GM20000 (cell line): Measurements from ENCODE around the gene CLSTN2.

Experiments used
- DNase-seq: peaks from one replicate; pipeline ENCODE4 v3.0.0; 2012; ENCODE audit warnings: low spot score
- TF ChIP-seq, protein P1 (sequence below): IDR thresholded peaks from 2 replicates; pipeline ENCODE4 v1.5.1; 2012; ENCODE audit warnings: mild to moderate bottlenecking, control low read depth; ENCODE audit errors: extremely low read depth, missing control alignments

Gene CLSTN2

GRCh38 chr3:140113996-140114788 lies 179.2 kb downstream of the CLSTN2 start:
- no peak for DNase-seq
- TF ChIP-seq, protein P1, sequence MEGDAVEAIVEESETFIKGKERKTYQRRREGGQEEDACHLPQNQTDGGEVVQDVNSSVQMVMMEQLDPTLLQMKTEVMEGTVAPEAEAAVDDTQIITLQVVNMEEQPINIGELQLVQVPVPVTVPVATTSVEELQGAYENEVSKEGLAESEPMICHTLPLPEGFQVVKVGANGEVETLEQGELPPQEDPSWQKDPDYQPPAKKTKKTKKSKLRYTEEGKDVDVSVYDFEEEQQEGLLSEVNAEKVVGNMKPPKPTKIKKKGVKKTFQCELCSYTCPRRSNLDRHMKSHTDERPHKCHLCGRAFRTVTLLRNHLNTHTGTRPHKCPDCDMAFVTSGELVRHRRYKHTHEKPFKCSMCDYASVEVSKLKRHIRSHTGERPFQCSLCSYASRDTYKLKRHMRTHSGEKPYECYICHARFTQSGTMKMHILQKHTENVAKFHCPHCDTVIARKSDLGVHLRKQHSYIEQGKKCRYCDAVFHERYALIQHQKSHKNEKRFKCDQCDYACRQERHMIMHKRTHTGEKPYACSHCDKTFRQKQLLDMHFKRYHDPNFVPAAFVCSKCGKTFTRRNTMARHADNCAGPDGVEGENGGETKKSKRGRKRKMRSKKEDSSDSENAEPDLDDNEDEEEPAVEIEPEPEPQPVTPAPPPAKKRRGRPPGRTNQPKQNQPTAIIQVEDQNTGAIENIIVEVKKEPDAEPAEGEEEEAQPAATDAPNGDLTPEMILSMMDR = no peak

DNA sequence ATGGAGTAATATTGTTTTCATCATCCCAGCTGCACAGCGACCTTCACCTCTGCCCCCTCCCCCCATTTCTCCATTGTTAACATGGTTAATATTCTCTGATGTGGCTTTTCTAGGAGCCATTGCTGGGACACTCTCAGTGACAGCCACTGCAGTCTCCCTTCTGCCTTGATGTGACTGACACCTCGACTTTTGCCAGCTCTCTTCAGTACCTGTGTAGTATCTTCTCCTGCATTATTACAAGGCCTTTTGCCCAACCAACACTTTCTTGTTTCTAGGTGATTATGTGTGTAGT lies 179.8 kb downstream of the CLSTN2 start:
- DNase-seq = no peak
- TF ChIP-seq, protein P1 = no peak

- TF ChIP-seq, protein P1 = no peak
- no peak for DNase-seq
Observed at GRCh38 chr3:140117096-140117526, 182.1 kb downstream of the CLSTN2 start.

- TF ChIP-seq, protein P1 = no peak
- no peak for DNase-seq
Observed at GRCh38 chr3:140122183-140122582, 187.2 kb downstream of the CLSTN2 start.

DNA sequence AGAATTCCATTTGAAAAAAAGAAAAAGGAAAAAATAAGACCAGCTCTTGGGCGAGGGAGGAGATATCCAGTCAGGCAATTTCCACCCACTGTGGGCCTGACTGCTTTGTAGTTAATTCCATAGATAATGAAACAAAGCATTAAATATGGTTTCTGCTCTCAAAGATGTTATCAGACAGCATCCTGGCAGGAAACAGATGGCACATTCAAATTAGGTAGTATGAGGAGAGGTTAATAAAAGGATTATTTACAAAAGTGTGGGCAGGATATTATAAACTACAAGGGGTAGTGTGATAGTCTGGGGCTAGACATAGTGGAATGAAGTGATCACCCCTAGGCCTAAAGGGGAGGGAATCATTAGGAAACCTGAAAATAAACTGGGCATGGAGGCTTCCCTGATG lies 193.2 kb downstream of the CLSTN2 start:
- TF ChIP-seq, protein P1 = no peak
- DNase-seq = no peak

DNA sequence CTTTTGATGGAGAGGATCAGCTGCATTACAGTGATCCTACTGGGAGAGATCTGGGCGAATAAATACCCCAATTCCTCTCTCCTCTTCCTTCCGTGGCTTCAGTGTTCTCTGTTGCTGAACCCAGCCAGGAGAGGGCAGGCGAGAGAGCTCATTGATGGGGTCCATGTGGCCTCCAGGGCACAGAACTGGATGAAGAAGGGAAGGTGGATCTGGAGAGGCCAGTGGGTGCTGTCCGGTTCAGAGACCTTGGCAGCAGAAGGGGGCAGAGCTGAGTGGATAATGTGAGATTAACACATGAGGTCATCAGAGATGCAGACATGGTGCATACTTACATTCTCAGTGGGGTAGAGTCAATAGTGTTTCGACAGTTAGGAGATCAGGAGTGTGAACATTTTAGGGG lies 193.6 kb downstream of the CLSTN2 start:
- TF ChIP-seq, protein P1 = peak; percentile 52
- peak; percentile 49 for DNase-seq

GRCh38 chr3:140129768-140130284 lies 194.8 kb downstream of the CLSTN2 start:
- TF ChIP-seq, protein P1 = no peak
- DNase-seq = no peak
